Immature natural killer cell (primary cell): ENCODE measurements around the gene HSD17B2. TPM values are rescaled to one million over a fixed set of nuclear protein-coding genes. Genes with fewer than 3 reads are reported as not detected.

Source experiments
- DNase-seq, 3 donors: peaks; one replicate each; pipeline ENCODE4 v3.0.0; 2022; ENCODE audit warnings: mixed read lengths in 1 of 3
- H3K27ac Mint-ChIP-seq, 6 donors: one replicate each; pipeline ENCODE4 v1.8.0; 2020; ENCODE audit warnings: mixed read lengths in 6 of 6, mild to moderate bottlenecking in 5 of 6, inconsistent platforms in 4 of 6, moderate library complexity in 3 of 6
- H3K27me3 Mint-ChIP-seq, 3 donors: one replicate each; pipeline ENCODE4 v1.8.0; 2020 to 2021; ENCODE audit warnings: low read depth in 3 of 3, mild to moderate bottlenecking in 3 of 3, mixed read lengths in 3 of 3, moderate library complexity in 3 of 3, inconsistent platforms in 1 of 3
- H3K36me3 Mint-ChIP-seq, 3 donors: one replicate each; pipeline ENCODE4 v1.8.0; 2020; ENCODE audit warnings: mixed read lengths in 3 of 3, inconsistent platforms in 2 of 3, mild to moderate bottlenecking in 2 of 3
- H3K4me1 Mint-ChIP-seq, 2 donors: one replicate each; pipeline ENCODE4 v1.8.0; 2020; ENCODE audit warnings: inconsistent platforms in 2 of 2, mild to moderate bottlenecking in 2 of 2, mixed read lengths in 2 of 2, moderate library complexity in 1 of 2
- H3K4me3 Mint-ChIP-seq, 5 donors: one replicate each; pipeline ENCODE4 v1.8.0; 2020; ENCODE audit warnings: mild to moderate bottlenecking in 5 of 5, mixed read lengths in 5 of 5, inconsistent platforms in 3 of 5, moderate library complexity in 3 of 5
- H3K9me3 Mint-ChIP-seq, 6 donors: one replicate each; pipeline ENCODE4 v1.8.0; 2020; ENCODE audit warnings: mild to moderate bottlenecking in 6 of 6, mixed read lengths in 6 of 6, inconsistent platforms in 4 of 6, moderate library complexity in 3 of 6
- polyA plus RNA-seq, 3 donors: library from polyadenylated mRNA; unstranded; fragments of 300-500 nt; fragmentation: Illumina TruSeq; gene quantifications; one replicate each; pipeline ENCODE4 v1.2.3, GENCODE V29; 2021

Gene HSD17B2
- polyA plus RNA-seq, 3 donors from 2014 or later, result not detected

DNA sequence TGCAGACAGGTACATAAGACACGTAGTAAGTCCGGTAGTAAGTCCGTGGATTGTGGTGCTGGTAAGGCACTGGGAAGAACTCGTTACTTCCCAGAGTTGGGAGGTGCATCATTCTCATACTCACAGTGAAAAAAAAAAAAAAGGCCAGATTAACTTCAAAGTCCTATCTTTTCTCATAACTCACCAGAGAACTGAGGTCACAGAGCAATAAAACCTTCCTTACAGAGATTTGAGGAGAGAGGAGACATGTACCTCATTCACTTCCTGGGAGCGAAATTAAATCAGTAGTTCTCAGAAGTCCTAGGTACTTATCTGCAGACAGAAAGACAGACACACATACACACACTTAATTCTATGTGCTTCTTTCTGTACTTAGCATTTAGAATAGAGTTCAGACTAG is 112.5 kb downstream of the HSD17B2 start:
- DNase-seq, result no peak
- Mint-ChIP-seq H3K9me3 (no peaks in the 10 kb centered on the region), H3K27me3 (no peaks in the 10 kb centered on the region), H3K4me3 (no peak overlapping the region), H3K27ac (no peak overlapping the region), H3K36me3 (peaks cover 17 to 33% (median 22%) of the 10 kb centered on the region in 3 donors), H3K4me1 (no peaks in the 10 kb centered on the region)

Other genes starting within 250 kb of the HSD17B2 start
- 1 to 10 TPM in 2 of 3 donors, under 1 TPM in 1; 0.13 to 2.1 (median 2.0) TPM for gene SDR42E1, start 23.8 kb upstream of the HSD17B2 start, polyA plus RNA-seq
- 10 to 100 TPM; 14.8 to 49.0 (median 16.7) TPM for gene MPHOSPH6, start 135.0 kb downstream of the HSD17B2 start, polyA plus RNA-seq